H1 (cell line): ENCODE data around the gene UBE2G2. TPM values are rescaled to one million over a fixed set of nuclear protein-coding genes. Genes with fewer than 3 reads are reported as not detected.

Source experiments
- CTCF ChIA-PET: fragments of 300-600 bp; sonication (Branson Sonifier 250); formaldehyde crosslinking; loops from one replicate; lab custom pipeline; 2021; ENCODE audit not compliant: partially characterized antibody; lab: Charles Lee
- POLR2A ChIA-PET: fragments of 300-600 bp; sonication (Branson Sonifier 250); formaldehyde crosslinking; loops from one replicate; lab custom pipeline; 2021; ENCODE audit warnings: inconsistent platforms; ENCODE audit not compliant: partially characterized antibody; lab: Charles Lee
- DNase-seq, 2 experiments: peaks; one replicate each; pipeline versions ENCODE4 v3.0.0 to v3.0.0-alpha.2; 2010 to 2022; ENCODE audit warnings: low spot score in 2 of 2, low read depth in 1 of 2, mixed read lengths in 1 of 2
- FAIRE-seq: peaks from 2 replicates; lab custom pipeline; 2011; peaks lifted over from hg19 to GRCh38; lab: Jason Lieb, UNC
- H2AFZ ChIP-seq: 2 replicates; pipeline ENCODE4 v1.8.1; 2012; ENCODE audit warnings: low read length, inconsistent platforms
- H2AK5ac ChIP-seq: 2 replicates; pipeline ENCODE4 v1.6.1; 2013; ENCODE audit warnings: low read depth, low read length
- H2BK120ac ChIP-seq: replicated peaks from 2 replicates; pipeline ENCODE3; 2013; ENCODE audit warnings: low read depth, low read length, inconsistent platforms
- H2BK12ac ChIP-seq: 2 replicates; pipeline ENCODE4 v1.6.1; 2013; ENCODE audit warnings: low read depth, low read length
- H2BK15ac ChIP-seq: 2 replicates; pipeline ENCODE4 v1.6.1; 2013; ENCODE audit warnings: low read length
- H2BK20ac ChIP-seq: 2 replicates; pipeline ENCODE4 v1.6.1; 2013; ENCODE audit warnings: low read length
- H2BK5ac ChIP-seq: 2 replicates; pipeline ENCODE4 v1.6.1; 2013; ENCODE audit warnings: low read depth, low read length
- H3K14ac ChIP-seq: 2 replicates; pipeline ENCODE4 v1.6.1; 2013; ENCODE audit warnings: inconsistent platforms; ENCODE audit not compliant: insufficient read length
- H3K18ac ChIP-seq: 2 replicates; pipeline ENCODE4 v1.6.1; 2013; ENCODE audit warnings: low read length; ENCODE audit errors: extremely low read depth
- H3K23ac ChIP-seq: 2 replicates; pipeline ENCODE4 v1.6.1; 2013; ENCODE audit warnings: inconsistent platforms; ENCODE audit not compliant: insufficient read length
- H3K23me2 ChIP-seq: 2 replicates; pipeline ENCODE4 v1.6.1; 2013; ENCODE audit warnings: low read depth, low read length
- H3K27ac ChIP-seq: 2 replicates; pipeline ENCODE4 v1.6.1; 2011; ENCODE audit warnings: low read depth, low read length, inconsistent platforms
- H3K27me3 ChIP-seq, 4 experiments: replicated peaks in 1 of 4; 1 replicate in 1 of 4; 2 replicates in 3 of 4; pipeline versions ENCODE4 v1.6.1 to v1.8.1; 2011 to 2013; ENCODE audit warnings: low read length in 3 of 4, mild to moderate bottlenecking in 3 of 4, inconsistent platforms in 2 of 4, mixed read lengths in 2 of 4, moderate library complexity in 1 of 4; ENCODE audit not compliant: control insufficient read depth in 3 of 4, insufficient read depth in 3 of 4; ENCODE audit errors: extremely low read depth in 1 of 4
- H3K36me3 ChIP-seq, 4 experiments: 2 replicates each; pipeline versions ENCODE4 v1.6.1 to v1.8.1; 2011 to 2013; ENCODE audit warnings: mild to moderate bottlenecking in 4 of 4, low read length in 3 of 4, moderate library complexity in 2 of 4, control low read depth in 1 of 4, inconsistent platforms in 1 of 4; ENCODE audit not compliant: insufficient read depth in 4 of 4, control insufficient read depth in 2 of 4
- H3K4ac ChIP-seq: replicated peaks from 2 replicates; pipeline ENCODE3; 2013; ENCODE audit warnings: low read length, low read depth, mixed read lengths, inconsistent platforms; ENCODE audit not compliant: insufficient read length
- H3K4me1 ChIP-seq, 4 experiments: replicated peaks in 1 of 4; 1 replicate in 1 of 4; 2 replicates in 3 of 4; pipeline versions ENCODE4 v1.6.1 to v1.8.1; 2011 to 2013; ENCODE audit warnings: low read length in 3 of 4, inconsistent platforms in 2 of 4, mixed read lengths in 1 of 4; ENCODE audit not compliant: insufficient read depth in 4 of 4, control insufficient read depth in 3 of 4
- H3K4me2 ChIP-seq, 2 experiments: 2 replicates each; pipeline versions ENCODE4 v1.6.1 to v1.8.1; 2011 to 2013; ENCODE audit warnings: low read depth in 2 of 2, low read length in 2 of 2, control low read depth in 1 of 2, inconsistent platforms in 1 of 2, mild to moderate bottlenecking in 1 of 2; ENCODE audit not compliant: insufficient read depth in 1 of 2
- H3K4me3 ChIP-seq, 4 experiments: fragments of 200-600, 300-600 bp in 1 of 4; sonication (generic), shearing (Covaris generic), sonication (Bioruptor Twin) in 1 of 4; 2 replicates each; pipeline versions ENCODE4 v1.5.1 to v1.8.1; 2011 to 2016; ENCODE audit warnings: low read length in 4 of 4, low read depth in 3 of 4, control low read depth in 2 of 4, inconsistent platforms in 2 of 4, mild to moderate bottlenecking in 2 of 4, mixed read lengths in 1 of 4, moderate library complexity in 1 of 4; ENCODE audit not compliant: insufficient read depth in 2 of 4; ENCODE audit errors: extremely low read depth in 1 of 4
- H3K56ac ChIP-seq: replicated peaks from 2 replicates; pipeline ENCODE3; 2013; ENCODE audit warnings: low read depth, mild to moderate bottlenecking, mixed read lengths, low read length, inconsistent platforms; ENCODE audit not compliant: insufficient read length
- H3K79me1 ChIP-seq: 2 replicates; pipeline ENCODE4 v1.6.1; 2013; ENCODE audit warnings: low read depth, low read length, control low read depth
- H3K79me2 ChIP-seq, 2 experiments: 2 replicates each; pipeline versions ENCODE4 v1.6.1 to v1.8.1; 2012 to 2013; ENCODE audit warnings: low read length in 2 of 2, mild to moderate bottlenecking in 2 of 2, inconsistent platforms in 1 of 2; ENCODE audit not compliant: insufficient read depth in 2 of 2, control insufficient read depth in 1 of 2
- H3K9ac ChIP-seq, 4 experiments: replicated peaks in 1 of 4; 1 replicate in 1 of 4; 2 replicates in 3 of 4; pipeline versions ENCODE4 v1.6.1 to v1.8.1; 2011 to 2013; ENCODE audit warnings: low read depth in 3 of 4, low read length in 3 of 4, control low read depth in 2 of 4, mild to moderate bottlenecking in 2 of 4, moderate library complexity in 2 of 4, inconsistent platforms in 1 of 4; ENCODE audit errors: extremely low read depth in 1 of 4
- H3K9me3 ChIP-seq, 2 experiments: 2 replicates each; pipeline versions ENCODE4 v1.6.1 to v1.8.1; 2012 to 2013; ENCODE audit warnings: mild to moderate bottlenecking in 2 of 2, moderate library complexity in 2 of 2, control low read depth in 1 of 2, inconsistent platforms in 1 of 2, low read depth in 1 of 2, low read length in 1 of 2, mixed read lengths in 1 of 2; ENCODE audit not compliant: insufficient read depth in 2 of 2
- H4K20me1 ChIP-seq, 2 experiments: replicated peaks in 1 of 2; 2 replicates each; pipeline versions ENCODE3 to v1.8.1; 2011 to 2013; ENCODE audit warnings: inconsistent platforms in 2 of 2, low read length in 2 of 2, mild to moderate bottlenecking in 1 of 2; ENCODE audit not compliant: insufficient read depth in 2 of 2, control insufficient read depth in 1 of 2
- H4K5ac ChIP-seq: 2 replicates; pipeline ENCODE4 v1.6.1; 2013; ENCODE audit warnings: low read length, low read depth, mixed read lengths, inconsistent platforms; ENCODE audit not compliant: insufficient read length
- H4K8ac ChIP-seq: 2 replicates; pipeline ENCODE4 v1.8.0; 2013; ENCODE audit warnings: mild to moderate bottlenecking, moderate library complexity, low read length, inconsistent platforms; ENCODE audit not compliant: insufficient read depth; ENCODE audit errors: extremely low read depth
- H4K91ac ChIP-seq: replicated peaks from 2 replicates; pipeline ENCODE3; 2013; ENCODE audit warnings: low read length, mixed read lengths, inconsistent platforms; ENCODE audit not compliant: insufficient read length
- JUN ChIP-seq: IDR thresholded peaks from 2 replicates; pipeline ENCODE4 v1.6.1; 2011; ENCODE audit warnings: low read depth, mild to moderate bottlenecking, improper control_type of control experiment, low read length
- WGBS, 2 experiments: shearing (Covaris generic) in 1 of 2; methylation state at CpG; one replicate each; pipeline versions ENCODE4 v1.1.6 to v1.1.7; 2013 to 2015; ENCODE audit warnings: low lambda C conversion rate in 2 of 2, mixed read lengths in 2 of 2, inconsistent platforms in 1 of 2, low coverage in 1 of 2, missing lambda C conversion rate in 1 of 2; ENCODE audit not compliant: insufficient replicate concordance in 2 of 2, insufficient coverage in 1 of 2, insufficient read length in 1 of 2; ENCODE audit errors: extremely low coverage in 1 of 2, missing lambda C conversion rate in 1 of 2; 5-methylcytosine and 5-hydroxymethylcytosine counted together
- polyA plus RNA-seq, 7 experiments: library from polyadenylated mRNA; depleted of rRNA in 3 of 7; stranded (reverse) in 5 of 7; unstranded in 2 of 7; fragments of >200 nt in 5 of 7; fragments of 200-250 nt in 2 of 7; gene quantifications; 1 replicate in 5 of 7; 2 replicates in 1 of 7; 4 replicates in 1 of 7; pipeline versions ENCODE4 v1.2.1 to v1.2.3, GENCODE V29; 2011 to 2013; ENCODE audit warnings: missing spikeins in 2 of 7, mixed read lengths in 2 of 7
- total RNA-seq: library from RNA; stranded (reverse); fragmentation: NEBNext Ultra II Directional; extraction: Animal tissue kit (Norgen Biotek cat#: 25700); gene quantifications from 2 replicates; pipeline ENCODE4 v1.2.1, GENCODE V29; 2021

UBE2G2 gene
- total and polyA plus RNA-seq, 2 of the 8 experiments (the other 6 are each of a cell fraction or from before 2014, with no cell fraction given) = 96.3 to 101 TPM

- Histone ChIP-seq H2BK120ac (peak overlapping the region; percentile 12), H2BK15ac (0 out of 2 replicates have a peak overlapping the region, but pooled peaks have one; percentile 83)
- WGBS, 2 experiments = 87% methylated on average over 22 of the region's 22 CpGs; no CpG with 5 or more reads in 1 of the 2 experiments
- TF ChIP-seq JUN = no peak
Observed at GRCh38 chr21:44759628-44760285, 41.9 kb downstream of the UBE2G2 start.

More at GRCh38 chr21:44759628-44760285, 41.9 kb downstream of the UBE2G2 start:
- no peak overlapping the region for H2AFZ ChIP-seq
- no peak overlapping the region for H3K23ac ChIP-seq
- no peak overlapping the region for H2BK5ac ChIP-seq
- H3K4me2 ChIP-seq = no peak overlapping the region
- no peak overlapping the region for H3K4ac ChIP-seq
- H3K4me3 ChIP-seq = no peak overlapping the region
- H3K9me3 ChIP-seq = peaks cover 0 to 6% of the 10 kb centered on the region in 2 experiments; a peak in 1 of 4 replicates
- H3K18ac ChIP-seq = no peak overlapping the region
- ChIA-PET CTCF (interaction anchor here (1.0 to 4.7 kb wide), 17 partner anchors 10 to 249 kb away, joined by 3 to 28 read pairs (median 4); partner anchors contain the start of genes KRTAP10-12 and KRTAP10-6), POLR2A (interaction anchor here (0.6 to 2.6 kb wide), 4 partner anchors 9 to 241 kb away, joined by 3 to 10 read pairs (median 4); partner anchors contain the start of gene UBE2G2)
- H3K79me2 ChIP-seq = no peaks in the 10 kb centered on the region
- no peak overlapping the region for H3K56ac ChIP-seq
- 0 out of 2 replicates have a peak overlapping the region, but pooled peaks have one; percentile 88 for H2BK12ac ChIP-seq
- DNase-seq (no peak), FAIRE-seq (no peak)
- no peak overlapping the region; the same call in 1 of the 2 replicates for H4K8ac ChIP-seq
- peak overlapping the region; percentile 53; the same call in 1 of the 2 replicates for H2AK5ac ChIP-seq
- H4K91ac ChIP-seq = no peak overlapping the region
- peaks cover 0 to 22% (median 10%) of the 10 kb centered on the region in 4 experiments; a peak in 6 of 7 replicates for H3K4me1 ChIP-seq
- no peak overlapping the region for H4K5ac ChIP-seq
- no peak overlapping the region for H3K27ac ChIP-seq
- H3K9ac ChIP-seq = no peak overlapping the region
- H3K23me2 ChIP-seq = no peaks in the 10 kb centered on the region
- no peaks in the 10 kb centered on the region for H4K20me1 ChIP-seq
- peaks cover 2% of the 10 kb centered on the region; the same call in 1 of the 2 replicates for H3K79me1 ChIP-seq
- no peak overlapping the region for H3K14ac ChIP-seq
- no peaks in the 10 kb centered on the region for H3K36me3 ChIP-seq
- no peak overlapping the region for H2BK20ac ChIP-seq
- H3K27me3 ChIP-seq = no peaks in the 10 kb centered on the region
